Heart left ventricle (tissue), 13 donors: ENCODE measurements around the gene LRRC14B.

Experiments
- CTCF ChIP-seq, 12 donors: fragments of 200-600 bp; sonication (generic) in 4 of 12; IDR thresholded peaks; one replicate each; pipeline versions ENCODE4 v1.5.0 to v1.8.0; 2018 to 2022; ENCODE audit warnings: antibody characterized with exemption in 12 of 12, mild to moderate bottlenecking in 5 of 12
- POLR2A ChIP-seq, 2 donors: fragments of 450-650 bp; IDR thresholded peaks; one replicate each; pipeline ENCODE4 v1.6.1; 2017; ENCODE audit warnings: antibody characterized with exemption in 2 of 2, mild to moderate bottlenecking in 2 of 2, moderate library complexity in 2 of 2
- donor health status: ischemic (EF 13 %, LVEDD 7.1; RV severe dilation, severe dysfunction).
- donor health status: DM: no; HTN: yes; CAD: no.
- donor health status: DM: no; HTN: no; CAD: no.
- donor health status: ischemic (EF 25% LVEDD 6.9; RV normal size, moderate dysfunction).
- donor health status: ischemic (EF 25% LVEDD 5.7; RV mildly dilated, moderate dysfunction).
- donor health status: ischemic (EF 35%, LVEDD 5.7; RV mildly dilated, moderate dysfunction).
- donor health status: nonischemic (EF 11% LVEDD 7.7; RV severe dilation, severe dysfunction).
- donor health status: DM: yes; HTN: yes; CAD: no.
- donor health status: PGD.
- donor health status: ischemic (EF 29% LVEDD 5.4; RV normal size, mild dysfunction).
- donor health status: nonischemic (EF 23%, LVEDD 6.1; RV moderate dilation, normal function).

- TF ChIP-seq CTCF (IDR thresholded peaks at IDR 0.05) (no peak), POLR2A (IDR thresholded peaks at IDR 0.05) (no peak)
Observed at GRCh38 chr5:164244-164643, 27.1 kb upstream of the LRRC14B start.
